ENCODE data around the gene YJEFN3.

YJEFN3 gene

GRCh38 chr19:19558055-19558454 is 29.3 kb downstream of the YJEFN3 start:
- DNase-seq = no peak

- no peak for DNase-seq
These were observed 29.9 kb downstream of the YJEFN3 start for GRCh38 chr19:19558636-19559035.

- no peak for DNase-seq
These were observed 31.2 kb downstream of the YJEFN3 start for GRCh38 chr19:19559931-19560330.

GRCh38 chr19:19561946-19562664 is 33.4 kb downstream of the YJEFN3 start:
- DNase-seq = no peak

- DNase-seq = no peak
These were observed 34.1 kb downstream of the YJEFN3 start for GRCh38 chr19:19562665-19563347.

- no peak for DNase-seq
These were observed 34.7 kb downstream of the YJEFN3 start for GRCh38 chr19:19563348-19563848.

GRCh38 chr19:19566306-19566705 is 37.6 kb downstream of the YJEFN3 start:
- DNase-seq = no peak

- no peak for DNase-seq
These were observed 38.7 kb downstream of the YJEFN3 start for GRCh38 chr19:19567391-19567790.

GRCh38 chr19:19568802-19569756 is 40.4 kb downstream of the YJEFN3 start:
- DNase-seq = no peak

GRCh38 chr19:19570571-19570970 is 41.9 kb downstream of the YJEFN3 start:
- DNase-seq = no peak

- DNase-seq = no peak
These were observed 42.5 kb downstream of the YJEFN3 start for GRCh38 chr19:19571071-19571786.

GRCh38 chr19:19575411-19575810 is 46.7 kb downstream of the YJEFN3 start:
- DNase-seq = no peak

- DNase-seq = peak; percentile 71
These were observed 49.5 kb downstream of the YJEFN3 start for GRCh38 chr19:19578252-19578651.

GRCh38 chr19:19579533-19580361 is 51.0 kb downstream of the YJEFN3 start:
- no peak for DNase-seq

- DNase-seq = no peak
These were observed 51.7 kb downstream of the YJEFN3 start for GRCh38 chr19:19580418-19580817.

GRCh38 chr19:19581391-19581790 is 52.7 kb downstream of the YJEFN3 start:
- no peak for DNase-seq

GRCh38 chr19:19582471-19582870 is 53.8 kb downstream of the YJEFN3 start:
- DNase-seq = no peak

GRCh38 chr19:19584356-19584755 is 55.6 kb downstream of the YJEFN3 start:
- no peak for DNase-seq
